Activated CD4-positive, alpha-beta T cell treated with anti-CD3 and anti-CD28 coated beads for 36 hours (primary cell): Measurements from ENCODE around the gene VLDLR. TPM values are rescaled to one million over a fixed set of nuclear protein-coding genes. Genes with fewer than 3 reads are reported as not detected.

ENCODE experiments used
- ATAC-seq: fragments of 200-7000 bp; cut with Tn5 transposase; one replicate; pipeline ENCODE4 v1.10.0; 2021; ENCODE audit warnings: mild to moderate bottlenecking, moderate library complexity
- CTCF ChIA-PET: fragments of 350-600 bp; sonication (Branson Sonifier 250); formaldehyde crosslinking; loops from one replicate; lab custom pipeline; 2021; ENCODE audit warnings: antibody characterized with exemption; lab: Charles Lee
- POLR2A ChIA-PET: fragments of 350-600 bp; sonication (Branson Sonifier 250); formaldehyde crosslinking; loops from one replicate; lab custom pipeline; 2021; ENCODE audit warnings: antibody characterized with exemption, inconsistent platforms; lab: Charles Lee
- DNase-seq: peaks from one replicate; pipeline ENCODE4 v3.0.0-alpha.2; 2020
- H3K27ac Mint-ChIP-seq: one replicate; pipeline ENCODE4 v1.8.0; 2021; ENCODE audit warnings: mixed read lengths
- H3K27me3 Mint-ChIP-seq: one replicate; pipeline ENCODE4 v1.8.0; 2021; ENCODE audit warnings: mixed read lengths
- H3K36me3 Mint-ChIP-seq: one replicate; pipeline ENCODE4 v1.8.0; 2021; ENCODE audit warnings: low read depth, mixed read lengths
- H3K4me1 Mint-ChIP-seq: one replicate; pipeline ENCODE4 v1.8.0; 2021; ENCODE audit warnings: mixed read lengths
- H3K4me3 Mint-ChIP-seq: one replicate; pipeline ENCODE4 v1.8.0; 2021; ENCODE audit warnings: mild to moderate bottlenecking, moderate library complexity, mixed read lengths
- H3K9me3 Mint-ChIP-seq: one replicate; pipeline ENCODE4 v1.8.0; 2021; ENCODE audit warnings: low read depth, mixed read lengths
- intact Hi-C, 2 experiments: fragments of 100-400 bp; cut with DNase I in 1 of 2; cut with micrococcal nuclease in 1 of 2; formaldehyde crosslinking; loops; one replicate each; pipeline versions ENCODE4 v1.14.2 to v1.15.1; 2022 to 2024; cut with DNase I, micrococcal nuclease
- total RNA-seq, 2 experiments: library from RNA; stranded (reverse); gene quantifications; one replicate each; pipeline ENCODE4 v1.2.3, GENCODE V29; 2021

The VLDLR gene
- total RNA-seq, 2 experiments from 2014 or later, result 12.7 to 14.5 TPM

DNA sequence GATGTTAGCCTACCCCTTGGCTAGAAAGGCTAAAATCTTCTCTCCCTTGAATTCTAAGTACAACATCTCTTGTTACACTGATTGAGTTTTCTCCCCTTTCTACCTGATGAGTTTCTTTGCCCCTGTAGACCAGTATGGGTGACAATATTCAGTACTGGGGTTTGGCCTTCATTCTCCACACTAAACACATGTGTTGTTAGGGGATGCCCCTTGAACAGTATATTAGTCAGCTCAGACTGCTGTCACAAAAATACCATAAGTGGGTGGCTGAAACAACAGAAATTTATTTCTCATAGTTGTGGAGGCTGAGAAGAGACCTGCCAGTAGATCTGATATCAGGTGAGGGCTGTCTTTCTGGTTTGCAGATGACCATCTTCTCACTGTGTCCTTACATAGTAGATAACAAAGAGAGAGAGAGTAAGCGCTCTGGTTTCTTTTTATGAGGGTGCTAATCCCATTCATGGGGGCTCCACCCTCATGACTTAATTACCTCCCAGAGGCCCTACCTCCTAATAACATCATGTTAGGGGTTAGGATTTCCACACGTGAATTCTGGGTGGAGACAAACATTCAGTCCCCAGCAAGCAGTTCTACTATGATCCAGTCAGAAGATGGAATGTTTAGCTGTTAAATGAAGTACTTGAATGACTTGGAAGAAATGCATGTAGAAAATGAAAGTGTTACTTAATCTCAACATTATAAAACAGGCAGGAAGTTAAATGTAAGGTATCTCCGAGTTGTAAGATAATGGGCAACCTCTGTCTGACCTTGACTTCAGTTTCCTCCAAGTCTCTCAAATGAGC lies 17.5 kb downstream of the VLDLR start:
- ChIA-PET POLR2A (interaction anchor here (0.6 kb wide), 1 partner anchor 24 kb away, joined by 4 read pairs; no protein-coding TSS in a partner anchor), CTCF (interaction anchor here (0.7 kb wide), 1 partner anchor 55 kb away, joined by 3 read pairs; no protein-coding TSS in a partner anchor)
- peaks cover 3% of the 10 kb centered on the region for H3K9me3 Mint-ChIP-seq
- H3K36me3 Mint-ChIP-seq, result peaks cover 16% of the 10 kb centered on the region
- no peak overlapping the region for H3K27ac Mint-ChIP-seq
- H3K4me1 Mint-ChIP-seq, result peaks cover 9% of the 10 kb centered on the region
- ATAC-seq (peak; percentile 95), DNase-seq (no peak)
- intact Hi-C loops, result no loop called here
- H3K27me3 Mint-ChIP-seq, result peaks cover 9% of the 10 kb centered on the region
- H3K4me3 Mint-ChIP-seq, result no peak overlapping the region

DNA sequence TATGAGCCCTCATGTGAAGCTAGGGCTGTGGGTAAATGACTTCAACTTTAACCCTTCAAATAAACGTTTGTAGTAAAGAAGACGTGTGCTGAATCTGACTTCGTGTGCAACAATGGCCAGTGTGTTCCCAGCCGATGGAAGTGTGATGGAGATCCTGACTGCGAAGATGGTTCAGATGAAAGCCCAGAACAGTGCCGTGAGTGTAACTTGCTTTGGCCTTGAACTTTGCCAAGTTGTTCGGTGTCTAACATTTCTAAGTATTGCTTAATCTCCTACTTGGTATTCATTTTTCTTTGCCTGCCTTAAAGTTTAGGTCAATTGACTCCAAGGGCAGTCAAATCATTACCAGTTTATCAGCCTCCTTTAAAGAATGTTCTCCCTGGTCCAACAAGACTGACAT lies 18.2 kb downstream of the VLDLR start:
- ChIA-PET POLR2A (no interaction called here), CTCF (no interaction called here)
- peaks cover 3% of the 10 kb centered on the region for H3K9me3 Mint-ChIP-seq
- H3K36me3 Mint-ChIP-seq, result peaks cover 22% of the 10 kb centered on the region
- H3K27me3 Mint-ChIP-seq, result peaks cover 5% of the 10 kb centered on the region
- ATAC-seq (no peak), DNase-seq (no peak)
- intact Hi-C loops, result no loop called here
- H3K27ac Mint-ChIP-seq, result no peak overlapping the region
- H3K4me3 Mint-ChIP-seq, result no peak overlapping the region
- peaks cover 9% of the 10 kb centered on the region for H3K4me1 Mint-ChIP-seq

DNA sequence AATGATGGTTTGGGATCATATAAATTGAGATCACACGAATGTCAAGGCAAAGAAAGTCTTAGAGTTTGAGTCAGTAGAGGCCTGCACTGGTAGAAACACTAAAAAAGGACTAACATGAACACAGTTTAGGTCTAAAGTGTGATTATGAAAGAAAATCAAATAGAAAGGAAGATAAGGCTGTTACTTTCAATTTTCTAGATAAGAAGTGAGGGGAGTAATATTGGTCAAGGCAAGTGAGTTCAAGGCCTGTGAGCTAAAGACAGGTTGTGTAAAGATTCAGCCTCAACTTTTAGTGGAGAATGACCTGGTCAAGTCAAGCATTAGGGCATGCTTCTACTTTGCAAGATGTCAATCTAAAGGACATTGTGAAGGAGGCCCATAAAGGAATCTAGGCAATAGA lies 19.0 kb downstream of the VLDLR start:
- POLR2A ChIA-PET, result no interaction called here

DNA sequence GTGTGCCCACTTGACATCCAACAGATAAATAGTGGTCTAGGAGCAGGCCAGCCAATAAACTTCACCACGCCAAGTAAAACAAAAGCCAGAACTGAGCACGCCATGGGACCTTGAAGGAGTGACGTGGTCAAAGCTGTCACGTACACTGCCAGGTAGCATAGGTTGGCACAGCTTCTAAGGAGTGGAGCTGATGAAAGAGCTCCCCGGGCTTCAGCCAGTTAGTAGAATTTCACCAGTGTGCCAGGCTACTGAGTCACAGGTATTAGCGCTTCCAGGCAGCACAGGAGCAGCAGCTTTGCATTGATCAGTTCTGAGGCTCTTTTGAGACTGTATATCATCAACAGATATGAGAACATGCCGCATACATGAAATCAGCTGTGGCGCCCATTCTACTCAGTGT lies 19.4 kb downstream of the VLDLR start:
- H3K4me3 Mint-ChIP-seq, result no peak overlapping the region
- intact Hi-C loops, result no loop called here

More for the DNA sequence above, 19.0 kb downstream of the VLDLR start:
- Mint-ChIP-seq H3K4me1 (peaks cover 9% of the 10 kb centered on the region), H3K36me3 (peaks cover 28% of the 10 kb centered on the region), H3K9me3 (peaks cover 3% of the 10 kb centered on the region), H3K27ac (no peak overlapping the region), H3K27me3 (peaks cover 2% of the 10 kb centered on the region), H3K4me3 (no peak overlapping the region)
- CTCF ChIA-PET, result interaction anchor here (1.2 kb wide), 1 partner anchor 8 kb away, joined by 4 read pairs; no protein-coding TSS in a partner anchor
- intact Hi-C loops, result no loop called here
- DNase-seq, result no peak
- no peak for ATAC-seq

DNA sequence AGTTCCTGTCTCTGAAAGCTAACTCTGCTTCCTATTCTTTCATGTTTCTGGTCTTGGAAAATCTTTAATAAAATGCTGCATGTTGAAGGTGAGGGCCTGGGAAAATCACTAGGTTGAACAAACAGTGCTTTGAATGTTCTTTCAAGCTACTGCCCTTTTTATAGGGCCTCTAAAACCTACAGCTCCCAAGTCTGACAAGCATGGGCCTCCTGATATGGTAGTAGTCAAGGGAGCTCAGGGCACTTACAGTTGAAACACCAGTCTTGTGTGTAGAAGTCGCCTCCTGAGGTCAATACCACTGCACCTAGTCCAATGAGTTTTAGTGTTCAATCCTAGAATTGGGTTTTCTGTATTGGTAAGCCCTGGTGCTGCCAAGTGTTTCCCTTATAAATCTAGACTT lies 20.5 kb downstream of the VLDLR start:
- ChIA-PET POLR2A (interaction anchor here (0.6 kb wide), 1 partner anchor 57 kb away, joined by 3 read pairs; no protein-coding TSS in a partner anchor), CTCF (no interaction called here)
- Mint-ChIP-seq H3K4me3 (no peak overlapping the region), H3K4me1 (peaks cover 9% of the 10 kb centered on the region), H3K27me3 (peaks cover 1% of the 10 kb centered on the region), H3K36me3 (peaks cover 37% of the 10 kb centered on the region), H3K27ac (no peak overlapping the region), H3K9me3 (peaks cover 3% of the 10 kb centered on the region)
- intact Hi-C loops, result no loop called here
- ATAC-seq (no peak), DNase-seq (no peak)

More for the DNA sequence above, 19.4 kb downstream of the VLDLR start:
- Mint-ChIP-seq H3K36me3 (peaks cover 30% of the 10 kb centered on the region), H3K4me1 (peaks cover 9% of the 10 kb centered on the region), H3K27ac (no peak overlapping the region), H3K27me3 (peaks cover 1% of the 10 kb centered on the region), H3K9me3 (peaks cover 3% of the 10 kb centered on the region)
- ChIA-PET POLR2A (no interaction called here), CTCF (interaction anchor here (1.2 kb wide), 1 partner anchor 8 kb away, joined by 4 read pairs; no protein-coding TSS in a partner anchor)
- no peak for DNase-seq
- ATAC-seq, result no peak

DNA sequence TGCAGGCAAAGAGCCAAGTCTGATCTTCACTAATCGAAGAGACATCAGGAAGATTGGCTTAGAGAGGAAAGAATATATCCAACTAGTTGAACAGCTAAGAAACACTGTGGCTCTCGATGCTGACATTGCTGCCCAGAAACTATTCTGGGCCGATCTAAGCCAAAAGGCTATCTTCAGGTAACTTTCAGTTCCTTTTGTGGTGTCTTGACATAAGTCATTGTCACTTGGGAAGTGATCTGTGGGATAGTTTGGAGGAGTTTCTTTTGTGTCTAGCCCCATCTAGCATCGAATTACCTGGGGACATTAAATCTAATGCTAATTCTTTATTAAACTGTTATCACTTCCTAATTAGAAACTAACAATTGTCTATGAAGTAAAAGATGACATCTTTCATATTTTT lies 24.0 kb downstream of the VLDLR start:
- no peak for DNase-seq
- no peak for ATAC-seq
- ChIA-PET CTCF (interaction anchor here (0.5 kb wide), 1 partner anchor 546 kb away, joined by 4 read pairs; no protein-coding TSS in a partner anchor), POLR2A (interaction anchor here (0.6 kb wide), 1 partner anchor 154 kb away, joined by 3 read pairs; no protein-coding TSS in a partner anchor)
- H3K9me3 Mint-ChIP-seq, result peaks cover under 1% of the 10 kb centered on the region
- intact Hi-C loops, result no loop called here
- H3K4me1 Mint-ChIP-seq, result no peaks in the 10 kb centered on the region
- no peaks in the 10 kb centered on the region for H3K27me3 Mint-ChIP-seq
- peaks cover 35% of the 10 kb centered on the region for H3K36me3 Mint-ChIP-seq
- H3K4me3 Mint-ChIP-seq, result no peak overlapping the region
- H3K27ac Mint-ChIP-seq, result no peak overlapping the region

DNA sequence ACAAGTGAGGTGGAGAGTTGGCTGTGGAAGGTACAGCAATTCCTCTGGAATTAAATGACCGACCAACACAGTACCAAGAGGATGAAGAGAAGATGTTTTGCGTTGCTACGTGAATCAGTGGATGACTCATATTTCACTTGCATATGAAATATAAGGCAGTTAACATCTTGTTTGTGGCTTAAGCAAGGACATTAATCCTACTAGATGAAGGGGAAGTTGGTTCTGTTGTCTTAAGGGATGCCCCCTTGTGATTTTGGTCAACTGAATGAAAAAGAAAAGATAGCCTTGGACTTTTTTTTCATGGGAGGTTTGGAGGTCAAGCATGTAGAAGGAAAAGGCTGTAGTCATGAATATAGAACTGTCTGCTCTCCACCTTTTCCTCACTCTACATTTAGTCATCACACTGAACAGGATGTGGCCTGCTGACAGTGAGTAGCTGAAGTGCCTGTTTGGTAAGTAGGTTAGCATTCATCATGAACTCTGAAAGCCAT lies 33.9 kb downstream of the VLDLR start:
- peak overlapping the region; percentile 80 for H3K27ac Mint-ChIP-seq
- no peaks in the 10 kb centered on the region for H3K27me3 Mint-ChIP-seq
- peaks cover 15% of the 10 kb centered on the region for H3K36me3 Mint-ChIP-seq
- H3K9me3 Mint-ChIP-seq, result no peaks in the 10 kb centered on the region
- intact Hi-C loops, result loop anchor here (1.0 to 5.0 kb wide), 2 partner anchors 33 to 34 kb away; partner anchors contain the start of gene VLDLR (in 2 of the 2)
- H3K4me1 Mint-ChIP-seq, result peaks cover 20% of the 10 kb centered on the region
- ChIA-PET POLR2A (interaction anchor here (0.6 kb wide), 2 partner anchors 385 to 1755 kb away, joined by 3 to 9 read pairs; no protein-coding TSS in a partner anchor), CTCF (no interaction called here)
- peak overlapping the region; percentile 3 for H3K4me3 Mint-ChIP-seq
- DNase-seq (peak; percentile 61), ATAC-seq (peak; percentile 97)

DNA sequence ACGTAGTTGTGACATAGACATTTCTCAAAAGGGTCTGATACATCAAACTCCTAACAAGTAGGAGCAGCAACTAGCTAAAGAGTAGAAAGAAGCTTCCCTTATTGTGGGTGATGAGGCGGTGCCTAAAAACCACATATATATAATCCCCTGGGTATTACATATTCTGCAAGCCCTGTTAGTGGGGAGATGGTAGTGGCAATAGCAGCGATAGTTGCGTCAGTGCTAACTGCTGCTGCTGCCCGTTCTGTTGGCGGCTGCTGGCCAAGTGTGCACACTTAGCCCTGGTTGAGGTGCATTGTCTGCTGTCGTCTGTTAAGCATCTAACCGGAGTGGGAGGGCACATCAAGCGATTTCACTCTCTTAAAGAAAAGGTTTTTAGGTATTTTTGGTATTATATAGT lies 35.8 kb downstream of the VLDLR start:
- CTCF ChIA-PET, result interaction anchor here (0.9 kb wide), 1 partner anchor 209 kb away, joined by 6 read pairs; no protein-coding TSS in a partner anchor
- no peak for ATAC-seq
- no peak overlapping the region for H3K4me3 Mint-ChIP-seq

DNA sequence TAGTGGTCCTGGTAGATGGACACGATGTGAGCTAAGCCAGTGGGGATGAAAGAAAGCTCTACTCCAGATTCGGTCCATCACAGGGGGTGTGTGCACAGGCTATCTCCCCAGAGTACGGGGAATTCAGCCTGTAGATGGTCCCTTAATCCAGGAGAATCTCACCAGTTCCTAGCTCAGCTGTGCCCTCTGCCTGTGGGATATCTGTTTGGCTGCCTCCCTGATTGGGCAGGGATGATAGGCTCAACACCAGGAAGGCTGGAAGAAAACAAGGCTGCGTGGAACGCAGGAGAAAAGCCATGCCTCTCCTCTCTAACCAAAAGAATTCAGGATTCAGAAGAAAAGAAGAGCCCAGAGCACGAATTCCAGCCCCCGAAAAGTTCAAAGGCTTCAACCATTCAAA lies 40.9 kb downstream of the VLDLR start:
- CTCF ChIA-PET, result interaction anchor here (1.0 kb wide), 1 partner anchor 31 kb away, joined by 5 read pairs; no protein-coding TSS in a partner anchor
- no peaks in the 10 kb centered on the region for H3K9me3 Mint-ChIP-seq
- POLR2A ChIA-PET, result no interaction called here
- no peaks in the 10 kb centered on the region for H3K4me1 Mint-ChIP-seq
- DNase-seq, result no peak
- no peak overlapping the region for H3K4me3 Mint-ChIP-seq
- ATAC-seq, result no peak
- H3K36me3 Mint-ChIP-seq, result peaks cover 2% of the 10 kb centered on the region
- no peaks in the 10 kb centered on the region for H3K27me3 Mint-ChIP-seq
- no peak overlapping the region for H3K27ac Mint-ChIP-seq
- intact Hi-C loops, result no loop called here

More for the DNA sequence above, 35.8 kb downstream of the VLDLR start:
- POLR2A ChIA-PET, result no interaction called here
- Mint-ChIP-seq H3K36me3 (peaks cover 14% of the 10 kb centered on the region), H3K4me1 (peaks cover 20% of the 10 kb centered on the region), H3K27ac (no peak overlapping the region), H3K27me3 (no peaks in the 10 kb centered on the region), H3K9me3 (no peaks in the 10 kb centered on the region)
- peak; percentile 9 for DNase-seq
- intact Hi-C loops, result loop anchor here in 1 of 2 experiments (5.0 kb wide), 1 partner anchor 35 kb away; the partner anchor contains the start of gene VLDLR

DNA sequence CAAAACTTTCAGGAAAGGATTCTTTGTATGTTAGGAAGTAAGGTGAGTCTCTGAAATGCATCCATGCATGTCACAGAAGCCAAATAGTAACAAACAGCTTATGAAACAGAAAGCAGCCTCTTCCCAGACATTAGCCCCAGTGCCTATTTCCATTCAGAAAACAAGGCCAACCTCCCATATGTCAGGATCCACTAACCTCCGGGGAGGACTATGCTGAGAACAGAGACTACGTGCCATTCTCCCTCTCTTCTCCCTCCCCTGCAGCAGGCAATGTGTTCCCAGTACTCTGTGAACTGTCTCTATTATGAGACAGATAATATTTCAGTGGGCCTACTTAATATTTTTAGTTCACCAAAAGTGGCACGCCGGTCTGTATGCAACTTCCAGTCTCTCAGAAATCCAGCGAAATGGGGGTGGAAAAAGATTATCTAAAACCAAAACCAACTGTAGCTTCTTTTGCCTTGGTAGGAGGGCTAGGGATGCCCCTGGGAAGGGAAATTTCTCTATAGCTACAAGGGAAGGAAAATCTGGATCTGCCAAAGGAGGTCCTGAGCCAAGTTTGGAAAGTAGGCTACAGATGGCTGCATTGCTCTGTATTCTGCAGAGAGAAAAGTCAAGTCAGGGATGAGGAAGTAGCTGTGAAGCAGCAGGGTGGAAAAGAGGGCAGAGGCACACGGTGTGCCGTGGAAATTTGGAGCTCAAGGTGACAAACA lies 42.0 kb downstream of the VLDLR start:
- Mint-ChIP-seq H3K9me3 (no peaks in the 10 kb centered on the region), H3K36me3 (peaks cover 2% of the 10 kb centered on the region), H3K27ac (no peak overlapping the region), H3K27me3 (no peaks in the 10 kb centered on the region), H3K4me3 (no peak overlapping the region), H3K4me1 (no peaks in the 10 kb centered on the region)
- DNase-seq (no peak), ATAC-seq (no peak)
- POLR2A ChIA-PET, result interaction anchor here (0.7 kb wide), 1 partner anchor 25 kb away, joined by 4 read pairs; no protein-coding TSS in a partner anchor
- CTCF ChIA-PET, result interaction anchor here (0.8 to 1.2 kb wide), 2 partner anchors 59 to 1063 kb away, joined by 3 to 4 read pairs; no protein-coding TSS in a partner anchor
- intact Hi-C loops, result no loop called here
